Measurements from ENCODE around the gene MTX2.

MTX2 gene

GRCh38 chr2:176380341-176380740 is 111.1 kb downstream of the MTX2 start:
- DNase-seq (ENCODE audit: low read depth), result no peak

GRCh38 chr2:176383100-176383499 is 113.9 kb downstream of the MTX2 start:
- DNase-seq (ENCODE audit: low read depth), result no peak

- no peak for DNase-seq (ENCODE audit: low read depth)
Observed at GRCh38 chr2:176383836-176384442, 114.7 kb downstream of the MTX2 start.

- DNase-seq (ENCODE audit: low read depth), result no peak
Observed at GRCh38 chr2:176385219-176385759, 116.0 kb downstream of the MTX2 start.

GRCh38 chr2:176385838-176386237 is 116.6 kb downstream of the MTX2 start:
- DNase-seq (ENCODE audit: low read depth), result no peak

Measured in stimulated activated CD8-positive, alpha-beta memory T cell treated with anti-CD3 and anti-CD28 coated beads, Interleukin-15, amount 100 ng/mL, for 1 hour (primary cell).